CD4-positive, alpha-beta T cell treated with Interleukin-2 at 100 ng/mL for 4 hours (primary cell): ENCODE results near the gene GNAL.

Experiments
- DNase-seq: peaks from one replicate; pipeline ENCODE4 v3.0.0-alpha.2; 2020; ENCODE audit warnings: low spot score

The GNAL gene

GRCh38 chr18:11761553-11761952, 72.5 kb downstream of the GNAL start:
- DNase-seq: no peak

- DNase-seq: no peak
Measured at GRCh38 chr18:11762429-11762828, 73.4 kb downstream of the GNAL start.

GRCh38 chr18:11767329-11767728, 78.3 kb downstream of the GNAL start:
- no peak for DNase-seq

GRCh38 chr18:11767935-11768334, 78.9 kb downstream of the GNAL start:
- DNase-seq: no peak

GRCh38 chr18:11775436-11776174, 86.5 kb downstream of the GNAL start:
- no peak for DNase-seq

GRCh38 chr18:11780042-11780441, 91.0 kb downstream of the GNAL start:
- no peak for DNase-seq

- no peak for DNase-seq
Measured at GRCh38 chr18:11783716-11784331, 94.8 kb downstream of the GNAL start.

- no peak for DNase-seq
Measured at GRCh38 chr18:11784674-11785304, 95.7 kb downstream of the GNAL start.

GRCh38 chr18:11785444-11786055, 96.5 kb downstream of the GNAL start:
- DNase-seq: no peak

- no peak for DNase-seq
Measured at GRCh38 chr18:11789716-11790510, 100.8 kb downstream of the GNAL start.

GRCh38 chr18:11791131-11791530, 102.1 kb downstream of the GNAL start:
- no peak for DNase-seq

- DNase-seq: no peak
Measured at GRCh38 chr18:11792632-11793031, 103.6 kb downstream of the GNAL start.

GRCh38 chr18:11794195-11794594, 105.1 kb downstream of the GNAL start:
- DNase-seq: no peak

- DNase-seq: no peak
Measured at GRCh38 chr18:11795916-11796315, 106.9 kb downstream of the GNAL start.

- no peak for DNase-seq
Measured at GRCh38 chr18:11798271-11798670, 109.2 kb downstream of the GNAL start.

- DNase-seq: no peak
Measured at GRCh38 chr18:11799066-11799465, 110.0 kb downstream of the GNAL start.

- DNase-seq: no peak
Measured at GRCh38 chr18:11800566-11801334, 111.7 kb downstream of the GNAL start.

GRCh38 chr18:11801573-11801972, 112.5 kb downstream of the GNAL start:
- DNase-seq: no peak

- no peak for DNase-seq
Measured at GRCh38 chr18:11802158-11802557, 113.1 kb downstream of the GNAL start.

GRCh38 chr18:11802586-11802985, 113.5 kb downstream of the GNAL start:
- DNase-seq: no peak

GRCh38 chr18:11807233-11807632, 118.2 kb downstream of the GNAL start:
- no peak for DNase-seq
